Nephron (organoid): ENCODE measurements around the gene MT1M.
"Not testable (repeated sequence)": the region's sequence is repeated elsewhere in the genome, so short reads cannot be mapped to it uniquely, and the experiment has no call there.

Experiments
- H3K27ac Mint-ChIP-seq, 3 experiments: 2 replicates each; pipeline ENCODE4 v1.8.0; 2020; ENCODE audit warnings: mixed read lengths in 3 of 3, mild to moderate bottlenecking in 2 of 3, moderate library complexity in 1 of 3
- H3K27me3 Mint-ChIP-seq: 2 replicates; pipeline ENCODE4 v1.8.0; 2021; ENCODE audit warnings: low read depth, mild to moderate bottlenecking, moderate library complexity, mixed read lengths
- H3K36me3 Mint-ChIP-seq: 2 replicates; pipeline ENCODE4 v1.8.0; 2020; ENCODE audit warnings: low read depth, mixed read lengths
- H3K4me1 Mint-ChIP-seq: 2 replicates; pipeline ENCODE4 v1.8.0; 2020; ENCODE audit warnings: mixed read lengths
- H3K4me3 Mint-ChIP-seq, 3 experiments: 2 replicates each; pipeline ENCODE4 v1.8.0; 2020; ENCODE audit warnings: mild to moderate bottlenecking in 3 of 3, mixed read lengths in 3 of 3, moderate library complexity in 2 of 3
- H3K9me3 Mint-ChIP-seq: 2 replicates; pipeline ENCODE4 v1.8.0; 2020; ENCODE audit warnings: mixed read lengths
- CTCF ChIP-seq, 3 experiments: fragments of 200-600 bp; sonication (generic); IDR thresholded peaks; one replicate each; pipeline ENCODE4 v1.5.0; 2021; ENCODE audit warnings: antibody characterized with exemption in 3 of 3; ENCODE audit not compliant: unreplicated experiment in 3 of 3

Gene MT1M

GRCh38 chr16:56632156-56632847 lies at the start of gene MT1M:
Gene MT1M (plus strand): TSS chr16:56632659. CDS start chr16:56632732, 73 bp downstream.
- H3K27me3 Mint-ChIP-seq: peaks cover 96% of the 10 kb centered on the region
- H3K4me3 Mint-ChIP-seq: peak within 1 kb of the TSS; percentile 77 to 83 (median 79)
- H3K36me3 Mint-ChIP-seq: no peaks in the 10 kb centered on the region
- H3K9me3 Mint-ChIP-seq: no peaks in the 10 kb centered on the region
- H3K4me1 Mint-ChIP-seq: no peaks in the 10 kb centered on the region
- TF ChIP-seq CTCF (IDR thresholded peaks at IDR 0.05; ENCODE audit: unreplicated experiment in 3 of 3): no peak
- peak within 1 kb of the TSS in 1 of 3 experiments; percentile 21 for H3K27ac Mint-ChIP-seq

- not testable (repeated sequence) for H3K36me3 Mint-ChIP-seq, H3K4me3 Mint-ChIP-seq, H3K4me1 Mint-ChIP-seq, H3K27ac Mint-ChIP-seq, H3K9me3 Mint-ChIP-seq
- peaks cover 66% of the 10 kb centered on the region for H3K27me3 Mint-ChIP-seq
Observed at GRCh38 chr16:56582911-56583310, 49.5 kb upstream of the MT1M start.

- no peak for TF ChIP-seq CTCF (IDR thresholded peaks at IDR 0.05; ENCODE audit: unreplicated experiment in 3 of 3)
- no peak overlapping the region for H3K27ac Mint-ChIP-seq
- peaks cover 7% of the 10 kb centered on the region for H3K9me3 Mint-ChIP-seq
- H3K4me1 Mint-ChIP-seq: no peaks in the 10 kb centered on the region
- no peak overlapping the region for H3K4me3 Mint-ChIP-seq
- H3K27me3 Mint-ChIP-seq: peaks cover 72% of the 10 kb centered on the region
- H3K36me3 Mint-ChIP-seq: no peaks in the 10 kb centered on the region
Observed at GRCh38 chr16:56583351-56584168, 48.9 kb upstream of the MT1M start.

GRCh38 chr16:56584276-56584675 lies 48.2 kb upstream of the MT1M start:
- H3K9me3 Mint-ChIP-seq: no peaks in the 10 kb centered on the region
- no peak overlapping the region for H3K4me3 Mint-ChIP-seq
- TF ChIP-seq CTCF (IDR thresholded peaks at IDR 0.05; ENCODE audit: unreplicated experiment in 3 of 3): no peak
- H3K27ac Mint-ChIP-seq: no peak overlapping the region
- H3K4me1 Mint-ChIP-seq: no peaks in the 10 kb centered on the region
- no peaks in the 10 kb centered on the region for H3K36me3 Mint-ChIP-seq
- H3K27me3 Mint-ChIP-seq: peaks cover 80% of the 10 kb centered on the region

- no peak for TF ChIP-seq CTCF (IDR thresholded peaks at IDR 0.05; ENCODE audit: unreplicated experiment in 3 of 3)
- Mint-ChIP-seq H3K27ac (no peak overlapping the region), H3K4me3 (peak overlapping the region; percentile 72 to 78 (median 77)), H3K9me3 (no peaks in the 10 kb centered on the region), H3K27me3 (peaks cover 95% of the 10 kb centered on the region), H3K4me1 (peaks cover 7% of the 10 kb centered on the region), H3K36me3 (no peaks in the 10 kb centered on the region)
Observed at GRCh38 chr16:56588781-56589140, 43.7 kb upstream of the MT1M start.

- no peak within 1 kb of the TSS for H3K27ac Mint-ChIP-seq
- H3K27me3 Mint-ChIP-seq: peaks cover 97% of the 10 kb centered on the region
- H3K4me1 Mint-ChIP-seq: peaks cover 7% of the 10 kb centered on the region
- TF ChIP-seq CTCF (IDR thresholded peaks at IDR 0.05; ENCODE audit: unreplicated experiment in 3 of 3): no peak
- H3K36me3 Mint-ChIP-seq: no peaks in the 10 kb centered on the region
- no peaks in the 10 kb centered on the region for H3K9me3 Mint-ChIP-seq
- H3K4me3 Mint-ChIP-seq: peak within 1 kb of the TSS; percentile 76 to 78 (median 77)
Observed at GRCh38 chr16:56589141-56590039, 43.1 kb upstream of the MT1M start, which contains the start of gene MT3. Gene MT3 (plus strand): TSS chr16:56589528. CDS start chr16:56589591, 63 bp downstream.
